22Rv1 (cell line): ENCODE measurements around the gene GTF2F2.

Source experiments
- ZFX ChIP-seq: fragments of 450-650 bp; IDR thresholded peaks from 2 replicates; pipeline ENCODE4 v1.6.1; 2017; ENCODE audit warnings: antibody characterized with exemption, borderline replicate concordance
- TF ChIP-seq, protein P1 (sequence below): fragments of 450-650 bp; IDR thresholded peaks from 2 replicates; pipeline ENCODE4 v1.5.1; 2017; ENCODE audit warnings: mild to moderate bottlenecking

DNA sequence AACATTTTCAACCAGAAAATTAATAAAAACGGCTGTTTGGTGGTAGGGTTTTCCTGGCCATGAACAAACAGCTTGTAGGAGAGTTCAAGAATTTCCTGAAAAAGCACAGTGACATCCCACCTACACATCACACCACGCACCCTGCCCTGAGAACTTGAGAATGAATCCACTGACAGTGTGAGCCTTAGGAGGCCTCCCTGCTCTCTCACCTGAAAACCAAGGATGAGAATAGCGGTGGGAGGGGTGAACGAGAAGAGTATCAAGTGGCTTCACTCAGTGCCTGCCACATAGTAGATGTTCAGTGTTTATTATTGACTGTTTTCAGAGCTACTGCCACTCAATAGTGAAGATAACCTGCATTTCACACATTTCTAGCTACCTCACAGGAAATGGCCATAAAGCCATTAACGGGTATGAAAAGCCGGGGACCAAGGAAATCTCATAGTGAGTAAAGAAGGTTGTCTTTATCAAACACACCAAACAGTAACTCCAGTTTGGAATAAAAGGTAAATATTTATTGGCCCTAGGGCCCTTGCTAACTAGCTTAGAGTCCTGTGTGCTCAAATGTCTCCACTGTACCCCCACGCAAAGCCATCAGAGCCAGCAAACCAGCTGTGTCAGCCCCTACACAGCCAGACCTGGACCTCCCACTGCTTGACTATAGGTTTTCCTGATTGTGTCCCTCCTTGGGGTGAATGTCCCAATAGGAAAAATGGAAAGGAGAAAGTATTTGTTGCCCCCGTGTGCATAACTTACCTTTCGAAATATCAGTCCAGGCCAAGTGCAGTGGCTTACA is 180.1 kb downstream of the GTF2F2 start:
- TF ChIP-seq, protein P1, sequence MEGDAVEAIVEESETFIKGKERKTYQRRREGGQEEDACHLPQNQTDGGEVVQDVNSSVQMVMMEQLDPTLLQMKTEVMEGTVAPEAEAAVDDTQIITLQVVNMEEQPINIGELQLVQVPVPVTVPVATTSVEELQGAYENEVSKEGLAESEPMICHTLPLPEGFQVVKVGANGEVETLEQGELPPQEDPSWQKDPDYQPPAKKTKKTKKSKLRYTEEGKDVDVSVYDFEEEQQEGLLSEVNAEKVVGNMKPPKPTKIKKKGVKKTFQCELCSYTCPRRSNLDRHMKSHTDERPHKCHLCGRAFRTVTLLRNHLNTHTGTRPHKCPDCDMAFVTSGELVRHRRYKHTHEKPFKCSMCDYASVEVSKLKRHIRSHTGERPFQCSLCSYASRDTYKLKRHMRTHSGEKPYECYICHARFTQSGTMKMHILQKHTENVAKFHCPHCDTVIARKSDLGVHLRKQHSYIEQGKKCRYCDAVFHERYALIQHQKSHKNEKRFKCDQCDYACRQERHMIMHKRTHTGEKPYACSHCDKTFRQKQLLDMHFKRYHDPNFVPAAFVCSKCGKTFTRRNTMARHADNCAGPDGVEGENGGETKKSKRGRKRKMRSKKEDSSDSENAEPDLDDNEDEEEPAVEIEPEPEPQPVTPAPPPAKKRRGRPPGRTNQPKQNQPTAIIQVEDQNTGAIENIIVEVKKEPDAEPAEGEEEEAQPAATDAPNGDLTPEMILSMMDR = no peak
- no peak for TF ChIP-seq ZFX
